Gastroesophageal sphincter (tissue), 3 donors: ENCODE results near the gene FRMD4B.
"Not testable (repeated sequence)": the region's sequence is repeated elsewhere in the genome, so short reads cannot be mapped to it uniquely, and the experiment has no call there.

Experiments used
- EP300 ChIP-seq: sonication (generic); formaldehyde crosslinking; IDR thresholded peaks from one replicate; pipeline ENCODE4 v1.6.1; 2017; ENCODE audit warnings: antibody characterized with exemption, mild to moderate bottlenecking
- POLR2A ChIP-seq, 2 donors: fragments of 450-650 bp; IDR thresholded peaks; one replicate each; pipeline ENCODE4 v1.6.1; 2017; ENCODE audit warnings: antibody characterized with exemption in 2 of 2, mild to moderate bottlenecking in 2 of 2, moderate library complexity in 1 of 2
- TF ChIP-seq, protein P1 (sequence below), 4 experiments: fragments of 200-600 bp in 2 of 4; fragments of 450-650 bp in 2 of 4; sonication (generic) in 1 of 4; IDR thresholded peaks; one replicate each; pipeline ENCODE4 v1.5.1; 2017 to 2019; ENCODE audit warnings: antibody characterized with exemption in 4 of 4, mild to moderate bottlenecking in 2 of 4, moderate library complexity in 2 of 4

DNA sequence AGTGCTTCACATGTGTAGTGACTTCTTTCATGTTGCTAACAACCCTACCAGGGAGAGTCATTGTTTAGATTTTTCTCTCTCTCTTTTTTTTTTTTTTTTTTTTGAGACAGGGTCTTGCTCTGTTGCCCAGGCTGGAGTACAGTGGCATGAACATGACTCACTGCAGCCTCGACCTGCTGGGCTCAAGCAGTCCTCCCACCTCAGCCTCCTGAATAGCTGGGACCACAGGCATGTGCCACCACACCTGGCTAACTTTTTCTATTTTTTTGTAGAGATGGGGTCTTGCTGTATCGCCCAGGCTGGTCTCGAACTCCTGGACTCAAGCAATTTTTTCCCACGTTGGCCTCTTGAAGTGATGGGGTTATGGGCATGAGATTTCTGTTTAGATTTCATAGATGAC lies 63.4 kb downstream of the FRMD4B start:
- TF ChIP-seq POLR2A (IDR thresholded peaks at IDR 0.05); EP300: not testable (repeated sequence)
- TF ChIP-seq, protein P1, sequence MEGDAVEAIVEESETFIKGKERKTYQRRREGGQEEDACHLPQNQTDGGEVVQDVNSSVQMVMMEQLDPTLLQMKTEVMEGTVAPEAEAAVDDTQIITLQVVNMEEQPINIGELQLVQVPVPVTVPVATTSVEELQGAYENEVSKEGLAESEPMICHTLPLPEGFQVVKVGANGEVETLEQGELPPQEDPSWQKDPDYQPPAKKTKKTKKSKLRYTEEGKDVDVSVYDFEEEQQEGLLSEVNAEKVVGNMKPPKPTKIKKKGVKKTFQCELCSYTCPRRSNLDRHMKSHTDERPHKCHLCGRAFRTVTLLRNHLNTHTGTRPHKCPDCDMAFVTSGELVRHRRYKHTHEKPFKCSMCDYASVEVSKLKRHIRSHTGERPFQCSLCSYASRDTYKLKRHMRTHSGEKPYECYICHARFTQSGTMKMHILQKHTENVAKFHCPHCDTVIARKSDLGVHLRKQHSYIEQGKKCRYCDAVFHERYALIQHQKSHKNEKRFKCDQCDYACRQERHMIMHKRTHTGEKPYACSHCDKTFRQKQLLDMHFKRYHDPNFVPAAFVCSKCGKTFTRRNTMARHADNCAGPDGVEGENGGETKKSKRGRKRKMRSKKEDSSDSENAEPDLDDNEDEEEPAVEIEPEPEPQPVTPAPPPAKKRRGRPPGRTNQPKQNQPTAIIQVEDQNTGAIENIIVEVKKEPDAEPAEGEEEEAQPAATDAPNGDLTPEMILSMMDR (IDR thresholded peaks at IDR 0.05) = not testable (repeated sequence)
